Activated T-helper 1 cell treated with anti-CD3 and anti-CD28 coated beads, Interleukin-2, amount 50 U/mL, for 16 hours (primary cell): ENCODE measurements around the gene CRIP1.

ENCODE experiments used
- DNase-seq, 2 donors: peaks; one replicate each; pipeline ENCODE4 v3.0.0-alpha.2; 2020; ENCODE audit warnings: low read depth in 1 of 2, low spot score in 1 of 2

Gene CRIP1

DNA sequence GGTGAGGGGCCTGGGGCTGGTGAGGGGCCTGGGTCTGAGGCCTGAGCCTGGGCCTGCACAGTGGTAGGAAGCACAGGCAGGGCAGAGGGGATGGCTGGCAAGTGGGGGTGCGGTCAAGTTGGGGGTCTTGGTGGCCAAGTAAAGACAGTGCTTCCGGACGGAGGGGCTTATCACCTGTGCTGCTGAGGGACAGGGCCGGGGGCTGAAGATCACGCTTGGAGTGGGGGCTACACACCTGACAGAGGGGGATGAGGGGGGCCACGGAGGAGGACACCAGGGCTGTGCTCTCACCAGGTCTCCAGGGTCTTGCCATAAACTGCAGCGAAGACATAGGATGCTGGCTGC is 16.6 kb downstream of the CRIP1 start:
- DNase-seq = no peak

DNA sequence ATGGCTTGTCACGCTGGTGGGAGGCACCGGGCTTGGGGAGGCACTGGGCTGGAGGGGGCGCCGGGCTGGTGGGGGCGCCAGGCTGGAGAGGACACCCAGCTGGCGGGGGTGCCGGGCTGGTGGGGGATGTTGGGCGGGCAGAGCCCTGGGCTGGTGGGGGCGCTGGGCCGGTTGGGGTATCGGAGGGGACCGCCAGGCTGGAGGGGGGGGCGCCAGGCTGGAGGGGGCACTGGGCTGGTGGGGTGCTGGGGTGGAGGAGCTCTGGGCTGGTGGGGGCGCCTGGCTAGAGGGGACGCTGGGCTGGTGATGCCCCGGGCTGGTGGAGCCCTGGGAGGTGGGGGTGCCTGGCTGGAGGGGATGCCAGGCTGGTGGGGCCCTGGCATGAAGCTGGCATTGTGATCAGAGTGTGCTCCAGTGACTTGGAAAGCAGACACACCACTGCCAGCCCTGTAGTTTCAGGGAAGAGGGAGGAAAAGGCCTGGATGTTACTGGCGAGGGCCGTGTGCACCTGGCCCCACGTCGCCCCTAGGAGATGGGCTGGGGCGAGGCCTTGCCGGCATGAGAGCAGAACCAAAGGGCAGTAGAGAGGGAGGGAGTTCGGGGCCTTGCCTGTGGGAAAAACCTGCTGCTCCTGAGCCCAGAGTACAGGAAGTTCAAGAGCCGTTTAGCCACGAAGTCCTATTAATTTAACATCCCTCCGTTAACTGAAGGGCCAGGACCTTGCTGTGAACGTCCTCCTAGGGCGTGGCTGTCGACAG is 17.4 kb downstream of the CRIP1 start:
- DNase-seq = no peak

DNA sequence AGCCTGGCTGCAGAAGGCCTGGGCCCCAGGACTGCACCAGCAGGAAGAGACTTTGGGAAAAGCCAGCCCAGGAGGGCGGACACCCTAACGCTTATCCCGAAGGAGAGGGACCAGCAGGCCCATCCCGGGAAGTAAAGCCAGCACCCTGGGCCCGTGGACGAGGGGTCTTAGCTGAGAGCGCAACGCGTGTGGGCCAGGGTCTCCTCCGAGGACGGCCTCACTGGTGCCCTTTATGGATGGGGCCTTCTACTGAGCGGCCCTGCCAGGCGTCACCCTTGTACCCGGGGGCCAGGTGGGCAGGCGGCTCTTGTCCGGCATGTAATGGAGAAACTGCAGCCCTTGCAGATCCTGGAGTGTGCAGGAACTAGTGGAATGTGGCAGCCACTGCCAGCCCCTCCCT is 18.4 kb downstream of the CRIP1 start:
- DNase-seq = no peak

DNA sequence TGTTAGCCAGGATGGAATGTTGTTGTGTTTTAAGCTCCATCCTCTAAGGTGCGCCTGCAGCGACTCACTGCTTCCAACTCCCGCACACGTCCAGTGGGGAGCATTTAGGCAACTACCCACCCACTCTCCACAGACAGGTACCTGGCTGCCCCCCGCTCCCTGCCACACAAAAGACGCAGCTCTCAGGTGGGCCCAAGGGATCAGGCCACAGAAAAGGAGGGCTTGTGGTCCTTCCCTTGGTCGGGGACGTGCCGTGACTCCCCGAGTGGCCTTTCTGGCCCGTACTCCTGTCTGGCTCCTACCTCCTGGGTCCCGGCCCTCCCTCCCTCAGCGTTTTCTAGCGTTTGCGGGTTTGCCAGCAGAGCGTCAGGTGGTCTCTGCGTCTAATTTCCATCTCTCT is 20.6 kb downstream of the CRIP1 start:
- no peak for DNase-seq

DNA sequence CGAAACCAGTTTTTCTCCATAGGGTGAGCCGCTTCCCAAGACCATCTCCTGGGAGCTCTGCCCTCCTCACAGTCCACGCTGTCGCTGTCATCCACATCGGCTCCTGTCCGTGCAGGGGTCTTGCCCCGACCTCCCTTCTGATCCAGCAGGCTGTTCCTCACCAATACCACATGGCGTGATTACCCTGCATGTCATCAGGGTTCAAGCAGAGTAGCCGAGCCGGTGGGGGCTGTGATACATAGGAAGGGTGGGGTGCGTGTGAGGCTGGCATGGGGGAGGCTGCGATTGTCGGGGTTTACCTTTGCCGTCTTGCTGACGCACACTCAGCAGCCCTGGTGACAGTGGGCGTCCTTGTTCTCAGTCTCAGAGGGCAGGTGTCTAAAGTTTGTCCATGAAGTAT is 21.4 kb downstream of the CRIP1 start:
- no peak for DNase-seq

DNA sequence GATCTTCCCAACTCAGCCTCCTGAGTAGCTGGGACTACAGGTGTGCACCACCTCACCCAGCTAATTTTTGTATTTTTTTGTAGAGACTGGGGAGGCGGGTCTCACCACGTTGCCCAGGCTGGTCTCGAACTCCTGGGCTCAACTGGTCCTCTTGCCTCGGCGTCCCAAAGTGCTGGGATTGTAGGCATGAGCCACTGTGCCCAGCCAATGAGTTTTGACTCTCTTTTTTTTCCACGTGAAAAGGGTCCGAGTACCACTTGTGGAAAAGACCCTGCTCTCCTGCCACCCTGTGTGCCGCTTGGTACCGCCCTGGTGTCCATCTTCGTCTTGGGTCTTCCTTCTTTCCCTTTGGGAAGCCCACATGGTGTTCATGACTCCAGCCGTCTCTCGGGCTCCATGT is 21.9 kb downstream of the CRIP1 start:
- DNase-seq = no peak

DNA sequence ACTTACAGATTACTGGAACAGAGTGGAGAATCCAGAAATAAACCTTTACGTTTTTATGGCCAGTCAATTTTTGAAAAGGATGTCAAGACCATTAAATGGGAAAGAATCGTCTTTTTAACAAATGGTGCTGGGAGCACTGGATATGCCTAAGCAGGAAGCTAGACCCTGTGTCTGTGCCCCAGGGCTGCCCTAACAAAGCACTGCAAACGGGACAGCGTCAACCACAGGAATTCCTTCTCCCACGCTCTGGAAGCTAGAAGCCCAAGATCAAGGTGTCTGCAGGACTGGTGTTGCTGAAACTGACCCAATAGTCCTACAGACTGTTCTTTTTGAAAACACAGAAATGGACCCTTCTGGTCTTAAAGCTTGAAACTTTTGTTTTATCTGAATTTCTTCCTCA is 30.4 kb downstream of the CRIP1 start:
- DNase-seq = no peak

DNA sequence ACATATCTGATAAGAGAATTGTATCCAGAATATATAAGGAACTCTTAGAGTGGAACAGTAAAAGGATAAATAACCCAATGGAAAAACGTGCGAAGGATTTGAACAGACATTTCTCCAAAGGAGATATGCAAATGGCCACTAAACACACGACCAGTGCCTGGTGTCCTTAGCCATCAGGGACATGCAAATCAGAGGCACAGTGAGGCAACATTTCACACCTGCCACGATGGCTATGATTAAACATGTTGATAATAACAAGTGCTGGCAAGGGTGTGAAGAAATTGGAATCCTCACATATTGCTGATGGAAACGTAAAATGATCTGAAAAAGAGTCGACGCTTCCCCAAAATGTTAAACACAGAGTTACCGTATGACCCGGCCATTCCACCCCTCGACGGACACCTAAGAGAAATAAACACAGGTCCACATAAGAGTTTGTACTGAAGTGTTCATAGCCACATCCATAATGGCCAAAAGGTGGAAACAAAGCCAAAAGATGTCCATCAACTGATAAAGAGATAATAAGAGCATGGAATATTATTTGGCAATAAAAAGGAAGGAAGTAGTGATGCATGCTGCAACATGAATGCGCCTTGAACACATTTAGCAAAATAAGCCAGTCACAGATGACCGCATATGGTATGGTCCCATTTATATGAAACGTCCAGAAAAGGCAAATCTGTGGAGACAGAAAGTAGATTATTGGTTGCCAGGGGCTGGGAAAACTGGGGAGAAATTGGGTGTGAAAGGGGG is 33.4 kb downstream of the CRIP1 start:
- DNase-seq = no peak

DNA sequence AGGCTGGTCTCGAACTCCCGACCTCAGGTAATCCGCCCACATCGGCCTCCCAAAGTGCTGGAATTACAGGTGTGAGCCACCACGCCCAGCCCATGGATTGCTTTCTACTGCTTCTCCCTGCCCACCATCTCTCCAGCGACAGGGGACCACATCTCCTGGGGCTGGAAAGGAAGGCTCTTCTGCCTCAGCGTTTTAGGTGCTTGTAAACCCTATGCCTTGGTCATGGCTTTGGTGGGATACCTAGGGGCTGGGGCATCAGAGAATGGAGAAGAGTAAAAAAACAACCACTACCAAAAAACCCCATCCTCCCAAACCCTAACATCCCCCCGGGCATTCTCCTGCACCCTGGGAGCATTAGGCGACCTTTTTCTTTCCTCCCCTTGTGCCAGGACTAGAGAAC is 38.6 kb downstream of the CRIP1 start:
- no peak for DNase-seq

DNA sequence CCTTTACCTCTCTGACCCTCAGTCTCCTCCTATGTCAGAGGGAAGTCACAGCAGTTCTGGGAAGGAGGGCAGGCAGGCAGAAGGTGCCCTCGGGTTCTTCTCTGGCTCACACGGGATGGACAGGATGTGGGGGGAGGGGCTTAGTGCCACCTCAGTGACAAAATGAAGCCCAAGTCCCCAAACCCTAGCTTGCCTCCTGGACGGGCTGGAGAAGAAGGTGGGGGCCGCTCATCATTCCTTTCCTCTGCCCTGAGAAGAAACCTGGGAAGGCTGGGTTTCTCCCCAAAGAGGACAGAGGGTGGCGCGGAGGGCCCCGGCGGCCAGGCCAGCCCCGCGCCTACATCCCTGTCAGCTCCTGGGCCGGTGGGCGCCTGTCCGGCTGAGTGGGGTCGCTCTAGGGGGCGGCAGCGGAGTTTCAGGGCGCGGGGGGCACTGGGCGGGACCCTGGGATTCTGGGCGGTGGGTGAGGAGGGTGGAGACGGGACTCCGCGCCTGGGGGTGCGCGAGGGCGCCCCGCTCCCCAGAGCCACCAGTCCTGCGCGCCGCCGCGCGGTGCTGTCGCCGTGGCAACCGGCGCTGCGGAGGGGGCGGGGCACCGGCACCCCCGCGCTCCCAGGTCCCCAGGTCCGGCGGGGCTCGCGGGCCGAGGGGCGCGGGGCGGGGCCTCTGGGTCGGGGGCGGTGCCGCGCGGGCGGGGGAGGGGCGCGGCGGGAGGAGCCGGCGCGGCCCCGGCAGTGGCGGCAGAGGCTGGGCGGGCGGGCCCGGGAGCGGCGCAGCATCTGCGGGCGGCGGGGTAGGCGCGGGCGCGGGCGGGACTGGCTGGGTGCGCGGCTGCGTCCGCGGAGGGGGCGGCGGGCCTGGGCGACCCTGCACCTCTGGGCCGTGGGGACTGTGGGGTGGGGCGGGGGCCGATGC is 39.4 kb downstream of the CRIP1 start, which contains the start of gene TMEM121:
Gene TMEM121, plus strand, starts transcription at position 723 of the 915 bp plus-strand sequence. CDS start 2,252 bp downstream, outside the sequence.
- no peak for DNase-seq

DNA sequence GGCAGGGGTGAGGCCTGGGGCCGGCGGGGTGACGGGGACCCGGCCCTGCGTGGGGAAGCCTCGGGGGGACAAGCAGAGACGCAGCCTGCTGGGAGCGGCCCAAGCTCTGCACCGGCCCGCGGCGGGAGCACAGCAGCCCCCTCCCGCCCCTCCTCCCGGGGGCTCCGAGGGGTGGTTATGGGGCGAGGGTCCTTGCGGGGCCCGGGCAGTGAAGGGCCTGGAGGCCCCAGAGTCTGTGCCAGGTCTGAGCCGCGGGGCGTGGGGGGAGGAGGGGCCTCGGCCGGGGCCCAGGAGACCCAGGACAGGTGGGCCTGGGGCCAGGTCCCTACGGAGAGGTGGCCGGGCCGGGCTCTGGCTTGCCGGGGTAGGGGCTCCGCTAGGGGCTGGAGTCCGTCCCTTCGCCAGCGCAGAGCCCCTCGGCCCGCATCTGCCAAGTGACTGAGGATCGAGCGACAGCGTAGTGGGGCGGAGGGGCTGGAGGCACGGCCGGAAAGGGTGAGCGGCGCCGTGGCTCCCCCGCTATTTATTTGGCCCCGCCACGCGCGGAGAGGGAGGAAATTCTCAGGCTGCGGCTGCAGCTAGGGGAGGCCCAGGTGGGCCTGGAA is 40.2 kb downstream of the CRIP1 start:
- no peak for DNase-seq

DNA sequence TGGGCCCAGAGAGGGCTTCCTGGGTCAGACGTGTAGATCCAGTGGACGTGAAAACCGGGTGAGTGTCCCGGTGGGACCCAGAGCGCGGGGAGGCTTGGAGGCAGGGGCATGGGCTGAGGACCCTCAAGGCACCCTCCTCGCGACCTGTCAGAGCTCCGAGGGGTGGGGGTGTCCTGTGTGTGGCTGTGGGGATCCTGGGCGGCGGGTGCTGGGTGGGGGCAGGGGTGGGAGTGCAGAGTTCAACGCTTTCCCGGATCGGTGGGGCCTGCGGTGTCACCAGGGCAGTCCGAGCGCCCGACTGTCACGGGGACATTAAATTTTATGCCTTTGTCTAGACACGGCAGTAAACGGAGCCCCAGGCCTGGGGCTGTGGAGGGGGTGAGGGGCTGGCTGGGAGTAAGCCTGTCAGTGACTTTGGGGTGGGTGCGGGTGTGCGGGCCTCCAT is 40.7 kb downstream of the CRIP1 start:
- DNase-seq = no peak

DNA sequence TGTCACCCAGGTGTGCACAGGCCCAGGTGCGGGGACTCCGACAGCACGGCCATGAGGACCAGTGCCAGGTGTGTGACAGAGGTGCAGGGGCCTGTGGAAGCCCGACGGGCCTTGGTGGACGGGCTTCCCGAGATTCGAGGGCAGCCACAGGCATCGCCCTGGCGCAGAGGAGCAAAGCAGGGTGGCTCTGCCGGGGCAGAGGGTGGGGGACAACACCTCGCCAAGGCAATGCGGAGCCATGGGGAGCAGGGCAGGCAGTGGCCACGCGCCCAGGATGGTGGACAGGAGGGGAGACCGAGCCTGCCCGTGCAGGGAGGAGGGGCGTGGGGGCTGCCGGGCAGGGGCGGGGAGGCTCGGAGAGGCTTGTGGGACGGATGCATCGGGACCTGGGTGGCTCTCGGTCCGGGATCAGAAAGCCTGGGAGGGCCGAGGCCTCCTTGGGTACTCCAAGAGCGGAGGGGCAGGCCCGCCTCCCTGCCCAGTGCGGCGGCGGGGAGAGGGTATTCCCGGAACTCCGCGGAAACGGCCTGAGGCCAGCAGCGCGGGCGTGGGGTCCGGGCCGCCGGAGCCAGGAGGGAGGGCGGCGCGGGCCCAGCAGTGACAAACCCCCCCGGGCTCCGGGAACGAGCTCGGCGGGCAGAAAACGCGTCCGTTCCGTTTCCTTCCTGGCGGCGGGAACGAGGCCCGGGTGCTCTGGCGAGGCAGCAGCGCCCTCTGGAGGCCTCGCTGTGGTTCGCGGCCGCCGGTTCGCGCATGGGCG is 41.3 kb downstream of the CRIP1 start:
- DNase-seq = peak; percentile 62 to 66

DNA sequence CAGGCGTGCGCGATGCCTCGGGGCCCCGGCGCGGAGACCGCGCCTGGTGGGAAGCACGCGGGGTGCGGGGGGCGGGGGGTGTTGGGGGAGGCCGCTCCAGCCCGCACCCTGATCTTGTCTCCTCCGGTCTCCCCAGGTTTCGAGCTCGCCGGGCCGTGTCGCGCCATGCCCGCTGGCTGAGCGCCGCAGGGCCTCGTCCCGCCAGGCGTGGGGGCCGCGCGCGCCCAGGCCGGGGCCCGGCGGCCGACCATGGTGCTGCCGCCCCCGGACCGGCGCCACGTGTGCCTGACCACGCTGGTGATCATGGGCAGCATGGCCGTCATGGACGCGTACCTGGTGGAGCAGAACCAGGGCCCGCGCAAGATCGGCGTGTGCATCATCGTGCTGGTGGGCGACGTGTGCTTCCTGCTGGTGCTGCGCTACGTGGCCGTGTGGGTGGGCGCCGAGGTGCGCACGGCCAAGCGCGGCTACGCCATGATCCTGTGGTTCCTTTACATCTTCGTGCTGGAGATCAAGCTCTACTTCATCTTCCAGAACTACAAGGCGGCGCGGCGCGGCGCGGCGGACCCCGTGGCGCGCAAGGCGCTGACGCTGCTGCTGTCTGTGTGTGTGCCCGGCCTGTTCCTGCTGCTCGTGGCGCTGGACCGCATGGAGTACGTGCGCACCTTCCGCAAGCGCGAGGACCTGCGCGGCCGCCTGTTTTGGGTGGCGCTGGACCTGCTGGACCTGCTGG is 42.1 kb downstream of the CRIP1 start:
- peak in 1 of 2 donors; percentile 37 for DNase-seq

DNA sequence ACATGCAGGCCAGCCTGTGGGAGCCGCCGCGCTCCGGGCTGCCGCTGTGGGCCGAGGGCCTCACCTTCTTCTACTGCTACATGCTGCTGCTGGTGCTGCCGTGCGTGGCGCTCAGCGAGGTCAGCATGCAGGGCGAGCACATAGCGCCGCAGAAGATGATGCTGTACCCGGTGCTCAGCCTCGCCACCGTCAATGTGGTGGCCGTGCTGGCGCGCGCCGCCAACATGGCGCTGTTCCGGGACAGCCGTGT is 42.6 kb downstream of the CRIP1 start:
- no peak for DNase-seq

DNA sequence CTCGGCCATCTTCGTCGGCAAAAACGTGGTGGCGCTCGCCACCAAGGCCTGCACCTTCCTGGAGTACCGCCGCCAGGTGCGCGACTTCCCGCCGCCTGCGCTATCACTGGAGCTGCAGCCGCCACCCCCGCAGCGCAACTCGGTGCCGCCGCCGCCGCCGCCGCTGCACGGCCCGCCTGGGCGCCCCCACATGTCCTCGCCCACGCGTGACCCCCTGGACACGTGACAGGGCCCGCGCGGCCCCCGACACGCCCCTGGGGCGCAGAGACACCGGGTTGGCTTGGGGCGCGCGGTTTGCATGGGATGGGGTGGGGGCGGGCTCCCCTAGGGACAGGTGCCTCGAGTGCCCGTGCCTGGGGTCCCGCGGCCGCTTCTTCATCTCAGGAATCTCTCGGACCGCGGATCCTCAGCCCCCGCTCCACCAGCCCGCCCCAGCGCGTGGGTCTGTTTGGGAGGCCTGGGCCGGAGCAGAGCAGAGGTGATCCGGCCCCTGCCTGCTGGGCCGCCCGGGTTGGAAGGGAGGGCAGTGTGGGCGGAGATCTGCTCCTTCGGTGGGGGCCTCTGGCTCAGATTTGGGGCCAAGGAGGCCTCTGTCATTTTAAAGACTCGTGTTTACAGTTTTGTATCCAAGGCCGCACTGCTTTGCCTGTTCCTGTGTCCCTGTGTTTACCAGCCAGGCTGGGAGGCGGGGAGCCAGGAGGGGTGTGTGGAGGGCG is 43.0 kb downstream of the CRIP1 start:
- DNase-seq = no peak

DNA sequence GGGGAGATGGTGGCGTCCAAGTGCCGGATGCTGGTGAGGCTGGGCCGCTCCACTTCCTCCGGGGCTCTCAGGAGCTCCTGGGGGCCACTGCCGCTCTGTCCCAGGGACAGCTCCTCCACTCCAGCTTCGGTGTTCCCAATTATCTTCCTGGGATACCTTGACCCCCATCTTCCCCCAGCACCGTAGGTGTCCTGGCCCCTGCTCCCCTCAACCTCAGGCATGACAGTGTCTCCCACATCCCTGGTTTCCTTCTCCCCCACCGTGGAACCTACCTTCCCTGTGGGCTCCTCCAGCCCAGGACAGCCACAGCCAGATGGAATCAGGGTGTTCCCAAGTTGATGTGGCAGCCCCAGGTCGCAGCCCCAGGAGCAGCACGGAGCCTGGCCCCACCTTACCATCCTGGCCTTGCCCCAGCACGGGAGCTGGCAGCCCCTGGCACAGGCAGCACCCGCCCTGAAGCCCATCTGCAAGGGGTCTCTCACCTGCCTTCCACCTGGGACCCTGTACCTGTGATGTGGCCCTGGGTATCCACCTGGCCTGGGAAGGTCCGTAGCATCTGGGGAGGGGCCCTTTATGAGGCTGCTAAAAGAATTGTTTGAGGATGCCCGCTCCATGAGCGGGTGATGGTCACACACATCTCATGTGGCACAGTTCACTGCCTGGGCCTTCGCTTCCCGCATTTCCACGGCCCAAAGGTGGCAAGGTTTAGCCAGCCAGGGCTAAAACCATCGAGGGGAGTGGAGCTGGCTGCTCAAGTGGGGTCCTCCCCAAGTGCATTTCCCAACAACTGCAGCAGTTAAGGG is 43.8 kb downstream of the CRIP1 start:
- no peak for DNase-seq

DNA sequence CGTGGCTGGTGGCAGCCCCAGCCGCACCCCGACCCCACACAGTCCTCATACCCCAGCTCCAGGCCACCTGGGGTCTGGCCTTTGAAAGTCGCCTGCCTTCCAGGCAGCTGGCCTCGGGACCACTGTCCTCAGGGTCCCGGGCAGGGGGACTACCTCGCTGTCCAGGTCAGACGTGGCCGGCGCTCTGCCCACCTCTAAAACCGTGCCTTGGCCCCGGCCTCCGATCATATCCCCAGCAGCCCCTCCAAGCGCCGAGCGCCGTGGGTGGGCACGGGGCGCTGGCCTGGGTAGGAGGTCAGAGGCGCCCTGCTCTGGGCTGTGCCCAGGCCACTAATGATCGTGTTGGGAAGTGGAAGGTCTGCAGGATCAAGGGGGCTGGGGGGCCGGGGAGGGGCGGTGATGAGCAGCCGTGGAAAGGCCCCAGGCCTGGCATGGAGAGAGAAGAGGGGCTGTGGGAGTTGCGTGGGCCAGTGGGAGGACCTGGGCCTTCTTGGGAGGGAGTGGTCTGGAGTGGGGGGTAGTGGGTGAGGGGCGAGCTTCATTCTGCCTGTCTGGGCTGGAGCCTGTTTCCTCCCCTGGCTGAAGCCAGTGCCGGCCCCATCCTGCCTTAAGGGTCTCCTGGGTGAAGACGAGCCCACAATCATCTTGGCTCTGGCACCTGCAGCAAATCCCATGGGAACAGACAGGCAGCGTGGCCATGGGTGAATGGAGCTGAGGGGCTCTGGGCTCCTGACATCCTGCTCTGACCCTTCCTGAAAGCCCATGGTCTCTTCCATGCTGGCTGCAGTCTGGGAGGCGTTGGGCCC is 44.6 kb downstream of the CRIP1 start:
- no peak for DNase-seq
